ENCODE results near the gene YDJC. TPM values are rescaled to one million over a fixed set of nuclear protein-coding genes. Genes with fewer than 3 reads are reported as not detected.
"Not testable (repeated sequence)": the region's sequence is repeated elsewhere in the genome, so short reads cannot be mapped to it uniquely, and the experiment has no call there.

Gene YDJC
- total RNA-seq, 2 donors from 2014 or later = 43.1 to 68.6 TPM

GRCh38 chr22:21643533-21644357 lies 13.9 kb upstream of the YDJC start:
- H3K27me3 Mint-ChIP-seq = no peaks in the 10 kb centered on the region
- H3K9me3 Mint-ChIP-seq = no peaks in the 10 kb centered on the region
- peak overlapping the region; percentile 98 for H3K4me3 Mint-ChIP-seq
- ATAC-seq (no peak), DNase-seq (ENCODE audit: low spot score) (peak; percentile 20)
- peaks cover 15% of the 10 kb centered on the region for H3K36me3 Mint-ChIP-seq
- peak overlapping the region; percentile 79 to 88 for H3K27ac Mint-ChIP-seq
- H3K4me1 Mint-ChIP-seq (ENCODE audit: low read depth in 2 of 2) = peaks cover 26 to 32% of the 10 kb centered on the region in 2 donors

DNA sequence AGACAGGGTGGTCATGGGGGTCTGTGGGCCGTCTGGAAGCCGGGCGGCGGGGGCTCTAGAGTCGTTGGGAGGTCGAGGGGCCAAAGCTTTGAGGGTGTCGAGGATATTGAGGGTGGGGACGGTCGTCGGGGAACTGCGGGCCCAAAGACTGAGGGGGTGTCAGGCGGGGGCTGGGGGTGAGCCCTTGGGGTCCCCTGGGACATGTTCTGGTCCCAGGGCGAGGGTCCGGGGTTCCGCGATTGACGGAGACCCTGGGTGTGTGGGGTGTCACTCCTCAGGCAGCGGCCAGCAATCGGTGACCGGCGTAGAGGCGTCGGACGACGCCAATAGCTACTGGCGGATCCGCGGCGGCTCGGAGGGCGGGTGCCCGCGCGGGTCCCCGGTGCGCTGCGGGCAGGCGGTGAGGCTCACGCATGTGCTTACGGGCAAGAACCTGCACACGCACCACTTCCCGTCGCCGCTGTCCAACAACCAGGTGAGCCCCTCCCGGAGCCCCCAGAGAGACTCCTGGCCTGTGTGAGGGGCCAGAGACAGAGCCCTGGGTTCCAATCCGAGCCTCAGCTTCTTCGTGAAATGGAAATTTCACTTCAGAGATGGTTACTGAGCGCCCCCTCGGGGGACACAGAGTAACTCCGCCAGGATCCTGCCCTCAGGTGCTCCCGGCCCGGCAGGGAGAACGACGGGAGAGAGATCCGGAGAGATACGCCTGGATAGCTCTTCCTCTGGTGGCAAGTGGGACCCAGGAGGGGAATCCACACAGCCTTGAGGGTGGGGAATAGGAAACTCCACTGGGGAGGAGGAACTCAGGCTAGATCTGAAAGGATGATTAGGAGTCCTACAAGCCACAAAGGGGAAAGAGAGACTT lies 13.0 kb upstream of the YDJC start:
- Mint-ChIP-seq H3K4me1 (ENCODE audit: low read depth in 2 of 2) (peaks cover 26 to 32% of the 10 kb centered on the region in 2 donors), H3K9me3 (no peaks in the 10 kb centered on the region), H3K36me3 (peaks cover 15% of the 10 kb centered on the region), H3K4me3 (peak overlapping the region; percentile 98), H3K27me3 (no peaks in the 10 kb centered on the region), H3K27ac (peak overlapping the region; percentile 79 to 88)
- DNase-seq (ENCODE audit: low spot score) (peak; percentile 80), ATAC-seq (peak in 1 of 2 donors; percentile 6)

DNA sequence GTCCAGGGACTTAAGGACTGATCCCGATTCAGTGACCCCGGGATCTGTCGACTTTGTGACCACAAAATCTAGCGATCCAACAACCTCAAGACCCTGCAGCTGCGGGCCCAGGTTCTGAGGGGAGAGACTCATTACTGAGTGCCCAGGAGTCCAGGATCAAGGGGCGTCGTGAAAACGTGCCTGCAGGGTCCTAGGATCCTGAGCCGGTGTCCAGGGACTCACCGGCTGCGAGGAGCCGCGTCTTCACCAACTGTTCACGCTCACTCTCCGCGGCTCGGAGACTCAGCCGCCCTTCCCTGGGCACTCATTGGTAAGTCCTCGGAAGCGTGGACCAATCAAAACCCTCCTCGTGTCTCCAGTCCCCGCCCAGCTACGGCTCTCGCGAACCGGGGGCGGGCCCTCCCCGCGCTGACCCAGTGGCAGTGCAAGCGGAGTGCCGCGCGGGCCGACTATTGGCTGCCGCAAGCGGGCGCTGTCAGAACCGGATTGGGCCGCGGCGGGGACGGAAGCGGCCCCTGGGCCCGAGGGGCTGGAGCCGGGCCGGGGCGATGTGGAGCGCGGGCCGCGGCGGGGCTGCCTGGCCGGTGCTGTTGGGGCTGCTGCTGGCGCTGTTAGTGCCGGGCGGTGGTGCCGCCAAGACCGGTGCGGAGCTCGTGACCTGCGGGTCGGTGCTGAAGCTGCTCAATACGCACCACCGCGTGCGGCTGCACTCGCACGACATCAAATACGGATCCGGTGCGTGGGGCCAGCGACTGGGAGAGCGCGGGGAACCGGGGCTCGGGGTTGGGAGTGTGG lies 12.2 kb upstream of the YDJC start, which contains the start of gene SDF2L1:
SDF2L1 (plus strand) TSS at position 514 of the 795 bp plus-strand sequence; CDS start at position 549, 35 bp downstream.
- H3K27ac Mint-ChIP-seq = peak within 1 kb of the TSS; percentile 79 to 88
- H3K4me1 Mint-ChIP-seq (ENCODE audit: low read depth in 2 of 2) = peaks cover 26 to 32% of the 10 kb centered on the region in 2 donors
- ATAC-seq (peak; percentile 99), DNase-seq (ENCODE audit: low spot score) (peak; percentile 99)
- H3K4me3 Mint-ChIP-seq = peak within 1 kb of the TSS; percentile 98
- H3K27me3 Mint-ChIP-seq = no peaks in the 10 kb centered on the region
- H3K36me3 Mint-ChIP-seq = peaks cover 14% of the 10 kb centered on the region
- H3K9me3 Mint-ChIP-seq = no peaks in the 10 kb centered on the region

DNA sequence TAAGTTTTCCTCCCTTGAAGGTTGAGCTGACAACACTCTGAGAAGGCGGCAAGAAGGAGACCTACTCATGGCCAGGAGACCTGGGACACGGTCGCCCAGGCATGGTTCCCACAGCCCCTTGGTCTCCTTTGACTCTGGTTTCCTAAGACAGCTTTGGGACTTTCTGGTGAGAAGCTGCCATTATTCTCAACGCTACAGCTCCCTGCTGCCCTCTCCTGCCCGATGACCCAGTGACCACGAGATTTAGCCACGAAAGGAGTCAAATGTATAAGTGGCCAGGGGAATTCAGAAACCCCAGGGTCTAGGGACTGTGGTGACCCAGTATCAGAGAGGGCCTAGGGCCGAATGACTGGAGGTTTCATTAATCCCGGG lies 11.6 kb upstream of the YDJC start:
- Mint-ChIP-seq H3K36me3 (peaks cover 9% of the 10 kb centered on the region), H3K27me3 (no peaks in the 10 kb centered on the region), H3K27ac (peak overlapping the region; percentile 79 to 88), H3K4me1 (ENCODE audit: low read depth in 2 of 2) (peaks cover 20 to 27% of the 10 kb centered on the region in 2 donors), H3K4me3 (peak overlapping the region; percentile 98), H3K9me3 (no peaks in the 10 kb centered on the region)
- DNase-seq (ENCODE audit: low spot score) = peak; percentile 59
- peak; percentile 14 to 45 for ATAC-seq

- Mint-ChIP-seq H3K9me3 (no peaks in the 10 kb centered on the region), H3K4me1 (ENCODE audit: low read depth in 2 of 2) (peaks cover 17 to 23% of the 10 kb centered on the region in 2 donors), H3K27ac (peak overlapping the region; percentile 79 to 88), H3K4me3 (peak overlapping the region; percentile 98), H3K36me3 (peaks cover 7% of the 10 kb centered on the region), H3K27me3 (no peaks in the 10 kb centered on the region)
- ATAC-seq (no peak), DNase-seq (ENCODE audit: low spot score) (no peak)
These were observed 11.0 kb upstream of the YDJC start for GRCh38 chr22:21640810-21641209.

GRCh38 chr22:21639359-21639758 lies 9.5 kb upstream of the YDJC start:
- Mint-ChIP-seq H3K4me3 (no peak overlapping the region), H3K9me3 (no peaks in the 10 kb centered on the region), H3K4me1 (ENCODE audit: low read depth in 2 of 2) (peaks cover 17 to 23% of the 10 kb centered on the region in 2 donors), H3K27ac (no peak overlapping the region), H3K27me3 (no peaks in the 10 kb centered on the region), H3K36me3 (peaks cover 7% of the 10 kb centered on the region)
- ATAC-seq (no peak), DNase-seq (ENCODE audit: low spot score) (no peak)

- ATAC-seq, H3K27me3 Mint-ChIP-seq: not testable (repeated sequence)
These were observed 7.6 kb upstream of the YDJC start for GRCh38 chr22:21637450-21637849.

DNA sequence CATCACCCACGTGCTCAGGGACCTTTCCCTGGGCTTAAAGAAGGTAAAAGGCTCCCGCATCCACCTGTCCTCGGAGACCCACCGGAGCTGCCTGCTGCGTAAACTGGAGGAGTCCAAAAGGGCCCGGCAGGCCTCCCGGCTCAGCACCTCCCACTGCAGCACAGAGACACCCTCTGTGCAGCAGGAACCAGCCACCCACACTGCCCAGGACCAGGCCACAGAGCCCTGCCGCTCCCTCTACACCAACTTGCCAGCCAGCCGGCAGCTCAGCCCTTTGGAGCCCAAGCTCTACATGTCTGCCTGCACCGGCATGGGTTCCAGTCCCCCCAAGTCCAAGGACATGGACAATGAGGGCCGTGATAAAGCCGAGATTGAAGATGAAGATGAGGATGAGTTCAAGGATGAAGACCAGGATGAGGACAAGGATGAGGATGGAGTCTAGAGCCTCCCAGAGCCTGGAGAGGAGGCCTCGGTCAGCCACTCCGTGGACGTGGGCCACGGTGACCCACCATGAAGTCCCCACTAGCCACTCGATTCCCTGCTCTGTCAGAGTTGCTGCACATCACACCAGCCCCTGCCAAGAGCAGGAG lies 6.9 kb upstream of the YDJC start:
- no peak overlapping the region for H3K27ac Mint-ChIP-seq
- H3K27me3 Mint-ChIP-seq = no peaks in the 10 kb centered on the region
- no peak for ATAC-seq
- H3K4me1 Mint-ChIP-seq (ENCODE audit: low read depth in 2 of 2) = peaks cover 1 to 15% of the 10 kb centered on the region in 2 donors
- no peaks in the 10 kb centered on the region for H3K36me3 Mint-ChIP-seq
- DNase-seq (ENCODE audit: low spot score) = no peak
- H3K4me3 Mint-ChIP-seq = no peak overlapping the region
- no peaks in the 10 kb centered on the region for H3K9me3 Mint-ChIP-seq

More at GRCh38 chr22:21637450-21637849, 7.6 kb upstream of the YDJC start:
- peaks cover 6 to 15% of the 10 kb centered on the region in 2 donors for H3K4me1 Mint-ChIP-seq (ENCODE audit: low read depth in 2 of 2)
- not testable (repeated sequence) for H3K36me3 Mint-ChIP-seq; H3K9me3 Mint-ChIP-seq; H3K4me3 Mint-ChIP-seq; DNase-seq (ENCODE audit: low spot score); H3K27ac Mint-ChIP-seq

DNA sequence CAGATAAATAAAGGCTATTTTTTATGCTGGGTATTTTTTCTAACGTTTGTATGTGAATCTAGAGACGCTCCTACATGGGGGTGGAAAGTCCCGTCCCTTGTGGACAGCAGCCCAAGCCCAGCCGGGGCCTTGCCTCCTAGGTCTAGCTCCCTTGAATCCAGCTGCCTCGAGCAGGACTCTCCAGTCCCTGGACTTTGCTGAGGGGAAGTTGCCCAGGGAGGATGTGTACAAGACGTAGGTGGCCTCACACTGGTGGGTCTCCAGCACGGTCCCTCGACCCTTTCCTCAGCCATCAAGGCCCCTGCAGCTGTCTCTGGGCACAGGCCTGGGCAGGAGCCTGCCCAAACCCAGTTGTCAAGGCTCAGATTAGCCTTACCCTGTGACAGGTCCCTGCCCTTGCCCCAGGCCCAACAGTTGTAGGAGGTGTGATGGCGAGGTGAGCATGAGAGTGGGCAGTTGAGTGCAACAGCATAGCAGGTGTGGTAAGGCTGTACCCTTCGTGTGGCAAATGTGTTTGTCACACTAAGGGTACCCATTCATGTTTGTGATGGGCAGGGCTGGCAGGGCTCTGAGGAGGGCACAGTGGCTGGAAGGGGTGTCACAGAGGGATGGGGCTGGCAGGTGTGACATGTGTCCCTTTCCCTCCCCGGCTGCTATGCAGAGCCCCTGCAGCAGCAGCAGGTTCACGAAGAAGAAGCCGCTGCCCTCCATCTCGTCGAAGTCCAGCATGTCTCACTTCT lies 6.1 kb upstream of the YDJC start:
- Mint-ChIP-seq H3K36me3 (no peaks in the 10 kb centered on the region), H3K9me3 (no peaks in the 10 kb centered on the region), H3K27me3 (no peaks in the 10 kb centered on the region), H3K4me3 (no peak overlapping the region), H3K27ac (no peak overlapping the region), H3K4me1 (ENCODE audit: low read depth in 2 of 2) (peaks cover 0 to 16% of the 10 kb centered on the region in 2 donors)
- no peak for ATAC-seq
- DNase-seq (ENCODE audit: low spot score) = no peak

DNA sequence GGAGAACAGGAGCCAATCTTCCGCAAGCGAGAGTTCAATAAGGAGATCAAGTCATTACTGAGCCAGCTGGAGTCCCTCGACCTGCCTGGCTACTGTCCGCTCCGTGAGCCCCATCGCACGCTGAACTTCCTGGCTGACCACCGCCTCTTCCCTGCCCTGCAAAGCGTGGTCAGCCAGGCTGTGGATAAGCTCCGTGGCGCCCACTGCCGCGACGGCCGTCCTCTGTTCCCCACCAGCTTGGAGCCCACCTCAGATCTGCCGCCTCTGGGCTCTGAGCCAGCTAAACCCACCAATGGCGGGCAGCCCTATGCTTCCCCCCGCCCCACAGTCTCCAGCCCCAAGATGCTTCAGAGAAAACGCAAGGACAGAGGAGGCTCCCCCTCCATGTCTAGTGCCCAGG lies 5.0 kb upstream of the YDJC start:
- no peaks in the 10 kb centered on the region for H3K27me3 Mint-ChIP-seq
- no peak overlapping the region for H3K4me3 Mint-ChIP-seq
- no peak for ATAC-seq
- peak; percentile 31 for DNase-seq (ENCODE audit: low spot score)
- no peaks in the 10 kb centered on the region for H3K9me3 Mint-ChIP-seq
- H3K4me1 Mint-ChIP-seq (ENCODE audit: low read depth in 2 of 2) = peaks cover 0 to 16% of the 10 kb centered on the region in 2 donors
- no peak overlapping the region for H3K27ac Mint-ChIP-seq
- H3K36me3 Mint-ChIP-seq = no peaks in the 10 kb centered on the region

- Mint-ChIP-seq H3K27me3 (no peaks in the 10 kb centered on the region), H3K36me3 (no peaks in the 10 kb centered on the region), H3K4me3 (no peak overlapping the region), H3K9me3 (no peaks in the 10 kb centered on the region), H3K4me1 (ENCODE audit: low read depth in 2 of 2) (peaks cover 0 to 16% of the 10 kb centered on the region in 2 donors), H3K27ac (no peak overlapping the region)
- DNase-seq (ENCODE audit: low spot score) = no peak
- no peak for ATAC-seq
These were observed 4.3 kb upstream of the YDJC start for GRCh38 chr22:21634081-21634480.

DNA sequence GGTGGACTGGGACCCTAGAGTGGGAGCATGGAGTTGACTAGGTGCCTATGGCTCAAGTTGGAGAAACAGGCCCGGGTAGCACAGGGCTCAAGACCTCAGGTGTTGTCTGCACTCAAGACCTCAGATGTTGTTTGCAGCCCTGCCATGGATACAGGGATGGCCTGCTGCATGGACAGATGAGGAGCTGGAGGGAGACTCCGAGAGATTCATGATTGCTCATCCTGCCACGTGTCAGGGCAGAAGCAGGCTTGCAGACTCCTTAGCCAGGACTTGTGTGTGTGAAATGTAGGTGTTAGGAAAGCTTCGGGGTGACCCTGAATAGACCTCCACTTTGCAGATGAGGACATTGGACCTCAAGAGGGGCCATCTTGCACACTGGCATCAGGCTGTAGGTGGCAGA lies 3.7 kb upstream of the YDJC start:
- no peaks in the 10 kb centered on the region for H3K36me3 Mint-ChIP-seq
- no peak overlapping the region for H3K4me3 Mint-ChIP-seq
- no peak for ATAC-seq
- no peaks in the 10 kb centered on the region for H3K9me3 Mint-ChIP-seq
- H3K27me3 Mint-ChIP-seq = no peaks in the 10 kb centered on the region
- DNase-seq (ENCODE audit: low spot score) = peak; percentile 25
- peaks cover under 1 to 16% of the 10 kb centered on the region in 2 donors for H3K4me1 Mint-ChIP-seq (ENCODE audit: low read depth in 2 of 2)
- H3K27ac Mint-ChIP-seq = no peak overlapping the region

Measured in natural killer cell treated with Interleukin-12 subunit alpha and Interleukin-12 subunit beta and Interleukin-15 and Interleukin-18, amount 100 ng/mL, for 72 hours (primary cell).